Right lobe of liver (tissue), 4 donors: Measurements from ENCODE around the gene ATP12A.

Source experiments
- CTCF ChIP-seq, 4 donors: fragments of 200-600 bp in 3 of 4; fragments of 450-650 bp in 1 of 4; IDR thresholded peaks; one replicate each; pipeline versions ENCODE4 v1.5.1 to v1.8.0; 2016 to 2022; ENCODE audit warnings: antibody characterized with exemption in 4 of 4, mild to moderate bottlenecking in 2 of 4
- POLR2A ChIP-seq: fragments of 450-650 bp; IDR thresholded peaks from one replicate; pipeline ENCODE4 v1.6.1; 2017; ENCODE audit warnings: antibody characterized with exemption, mild to moderate bottlenecking
- donor health status: DM: no; HTN: no; CAD: no.
- donor health status: DM: no; HTN: no; CAD: no.
- donor health status: DM: no; HTN: yes; CAD: no.

GRCh38 chr13:24630851-24631620 lies 49.2 kb upstream of the ATP12A start:
- TF ChIP-seq CTCF (IDR thresholded peaks at IDR 0.05), result no peak
- no peak for TF ChIP-seq POLR2A
